GM18951 (cell line): Measurements from ENCODE around the gene MAPK6.

ENCODE experiments used
- POLR2A ChIP-seq: IDR thresholded peaks from 4 replicates; pipeline ENCODE4 v1.6.1; 2011; ENCODE audit warnings: mild to moderate bottlenecking; ENCODE audit not compliant: insufficient read length, insufficient read depth; ENCODE audit errors: extremely low read depth
- in situ Hi-C: fragments of 300-500 bp; cut with MboI; formaldehyde crosslinking; loops from one replicate; pipeline ENCODE4 v1.12.0; 2022; ENCODE audit warnings: low sequenced_read_pairs, mixed read lengths, inconsistent platforms; ENCODE audit not compliant: unreplicated experiment

Gene MAPK6

GRCh38 chr15:52101542-52102323, 82.7 kb downstream of the MAPK6 start:
- in situ Hi-C loops: no loop called here
- no peak for TF ChIP-seq POLR2A

GRCh38 chr15:52102463-52102862, 83.4 kb downstream of the MAPK6 start:
- no peak for TF ChIP-seq POLR2A
- in situ Hi-C loops: no loop called here

- in situ Hi-C loops: no loop called here
- no peak for TF ChIP-seq POLR2A
Measured at GRCh38 chr15:52103217-52104207, 84.5 kb downstream of the MAPK6 start.

- peak; percentile 49 for TF ChIP-seq POLR2A
- in situ Hi-C loops: no loop called here
Measured at GRCh38 chr15:52104532-52105004, 85.5 kb downstream of the MAPK6 start.

- in situ Hi-C loops: no loop called here
- TF ChIP-seq POLR2A: no peak
Measured at GRCh38 chr15:52105846-52106245, 86.8 kb downstream of the MAPK6 start.

GRCh38 chr15:52106641-52107040, 87.6 kb downstream of the MAPK6 start:
- TF ChIP-seq POLR2A: no peak
- in situ Hi-C loops: no loop called here

GRCh38 chr15:52107238-52107637, 88.2 kb downstream of the MAPK6 start:
- no peak for TF ChIP-seq POLR2A
- in situ Hi-C loops: no loop called here

- in situ Hi-C loops: no loop called here
- no peak for TF ChIP-seq POLR2A
Measured at GRCh38 chr15:52109559-52110451, 90.8 kb downstream of the MAPK6 start.

- in situ Hi-C loops: no loop called here
- TF ChIP-seq POLR2A: no peak
Measured at GRCh38 chr15:52111517-52112202, 92.6 kb downstream of the MAPK6 start.

- in situ Hi-C loops: no loop called here
- TF ChIP-seq POLR2A: no peak
Measured at GRCh38 chr15:52112203-52112750, 93.3 kb downstream of the MAPK6 start.

GRCh38 chr15:52113235-52113634, 94.2 kb downstream of the MAPK6 start:
- in situ Hi-C loops: no loop called here
- TF ChIP-seq POLR2A: no peak

- TF ChIP-seq POLR2A: no peak
- in situ Hi-C loops: no loop called here
Measured at GRCh38 chr15:52113708-52114107, 94.7 kb downstream of the MAPK6 start.
